Ascending aorta (tissue), 2 donors: ENCODE results near the gene NABP2. TPM values are rescaled to one million over a fixed set of nuclear protein-coding genes. Genes with fewer than 3 reads are reported as not detected.
A peak's percentile ranks its signal among the peaks of the same experiment; 100 is the strongest.

Source experiments
- DNase-seq, 2 donors: peaks; one replicate each; pipeline ENCODE4 v3.0.0-alpha.2; 2019; ENCODE audit warnings: low spot score in 2 of 2
- H3K27ac ChIP-seq, 2 donors: fragments of 200-600 bp; sonication (generic); one replicate each; pipeline ENCODE4 v1.5.1; 2016 to 2017; ENCODE audit warnings: mild to moderate bottlenecking in 1 of 2
- H3K27me3 ChIP-seq: fragments of 200-600 bp; sonication (generic); one replicate; pipeline ENCODE4 v1.5.1; 2017
- H3K36me3 ChIP-seq, 2 donors: fragments of 200-600 bp; sonication (generic); one replicate each; pipeline ENCODE4 v1.5.1; 2016
- H3K4me1 ChIP-seq, 2 donors: fragments of 200-600 bp; sonication (generic); one replicate each; pipeline ENCODE4 v1.5.1; 2016 to 2017; ENCODE audit warnings: mild to moderate bottlenecking in 1 of 2
- H3K4me3 ChIP-seq, 2 donors: fragments of 200-600 bp; sonication (generic); one replicate each; pipeline ENCODE4 v1.5.1; 2016 to 2017; ENCODE audit warnings: mild to moderate bottlenecking in 1 of 2
- H3K9me3 ChIP-seq, 2 donors: fragments of 200-600 bp; sonication (generic); one replicate each; pipeline ENCODE4 v1.5.1; 2016
- CTCF ChIP-seq, 3 experiments: fragments of 200-600 bp in 2 of 3; fragments of 450-650 bp in 1 of 3; sonication (generic) in 2 of 3; IDR thresholded peaks; one replicate each; pipeline ENCODE4 v1.5.1; 2016 to 2019; ENCODE audit warnings: antibody characterized with exemption in 3 of 3, mild to moderate bottlenecking in 1 of 3, moderate library complexity in 1 of 3
- intact Hi-C: fragments of 100-400 bp; cut with DNase I; formaldehyde crosslinking; loops from one replicate; pipeline ENCODE4 v1.15.1; 2023
- total RNA-seq: library from RNA; depleted of rRNA; stranded (reverse); fragments of >200 nt; gene quantifications from one replicate; pipeline ENCODE4 v1.1.0, GENCODE V29; 2016

Gene NABP2
- 2.8 TPM for total RNA-seq

GRCh38 chr12:56224102-56224701 lies at the start of gene NABP2:
Gene NABP2 (plus strand): TSS chr12:56224342. CDS start chr12:56224857, 515 bp downstream.
- peaks cover 0 to 20% of the 10 kb centered on the region in 2 donors for H3K36me3 ChIP-seq
- peak; percentile 93 to 99 for DNase-seq
- intact Hi-C loops: loop anchor here (1.0 kb wide), 5 partner anchors 31 to 105 kb away; partner anchors contain the start of genes ANKRD52, CS and SMARCC2

GRCh38 chr12:56178347-56178746 lies 45.8 kb upstream of the NABP2 start:
- DNase-seq: no peak
- no peaks in the 10 kb centered on the region for H3K4me1 ChIP-seq
- H3K27me3 ChIP-seq: no peaks in the 10 kb centered on the region
- peaks cover 95 to 96% of the 10 kb centered on the region in 2 donors for H3K36me3 ChIP-seq
- no peak overlapping the region for H3K4me3 ChIP-seq
- no peak for TF ChIP-seq CTCF (IDR thresholded peaks at IDR 0.05)
- intact Hi-C loops: no loop called here
- H3K9me3 ChIP-seq: no peaks in the 10 kb centered on the region
- H3K27ac ChIP-seq: no peak overlapping the region

More at GRCh38 chr12:56224102-56224701, at the start of gene NABP2:
- peak within 1 kb of the TSS; percentile 98 to 100 for H3K27ac ChIP-seq
- no peaks in the 10 kb centered on the region for H3K27me3 ChIP-seq
- H3K4me1 ChIP-seq: peaks cover 16 to 36% of the 10 kb centered on the region in 2 donors
- TF ChIP-seq CTCF (IDR thresholded peaks at IDR 0.05): peak; percentile 82 to 96 (median 87)
- no peaks in the 10 kb centered on the region for H3K9me3 ChIP-seq
- peak within 1 kb of the TSS; percentile 69 to 78 for H3K4me3 ChIP-seq

- peak overlapping the region in 1 of 2 donors; percentile 15 for H3K27ac ChIP-seq
- peak overlapping the region in 1 of 2 donors; percentile 91 for H3K4me3 ChIP-seq
- H3K27me3 ChIP-seq: no peaks in the 10 kb centered on the region
- intact Hi-C loops: no loop called here
- H3K4me1 ChIP-seq: peaks cover 3 to 6% of the 10 kb centered on the region in 2 donors
- no peaks in the 10 kb centered on the region for H3K9me3 ChIP-seq
- DNase-seq: no peak
- no peak for TF ChIP-seq CTCF (IDR thresholded peaks at IDR 0.05)
- peaks cover 39 to 47% of the 10 kb centered on the region in 2 donors for H3K36me3 ChIP-seq
Measured at GRCh38 chr12:56186957-56187356, 37.2 kb upstream of the NABP2 start.

GRCh38 chr12:56188131-56188777 lies 35.9 kb upstream of the NABP2 start:
- Histone ChIP-seq H3K36me3 (peaks cover 26 to 34% of the 10 kb centered on the region in 2 donors), H3K4me3 (peak overlapping the region; percentile 68 to 91), H3K9me3 (no peaks in the 10 kb centered on the region), H3K4me1 (peaks cover 3 to 6% of the 10 kb centered on the region in 2 donors), H3K27me3 (no peaks in the 10 kb centered on the region), H3K27ac (peak overlapping the region; percentile 85 to 97)
- intact Hi-C loops: loop anchor here (2.0 kb wide), 2 partner anchors 29 to 71 kb away; partner anchors contain the start of genes ANKRD52 and MYL6
- DNase-seq: no peak
- TF ChIP-seq CTCF (IDR thresholded peaks at IDR 0.05): no peak

GRCh38 chr12:56188778-56189098 lies 35.4 kb upstream of the NABP2 start:
- Histone ChIP-seq H3K9me3 (no peaks in the 10 kb centered on the region), H3K27me3 (no peaks in the 10 kb centered on the region), H3K4me1 (peaks cover 3 to 6% of the 10 kb centered on the region in 2 donors), H3K4me3 (peak overlapping the region; percentile 68 to 91), H3K27ac (peak overlapping the region; percentile 85 to 97), H3K36me3 (peaks cover 22 to 29% of the 10 kb centered on the region in 2 donors)
- no peak for TF ChIP-seq CTCF (IDR thresholded peaks at IDR 0.05)
- intact Hi-C loops: loop anchor here (1.0 to 2.0 kb wide), 5 partner anchors 30 to 70 kb away; partner anchors contain the start of genes ANKRD52, MYL6 and NABP2
- peak in 1 of 2 donors; percentile 69 for DNase-seq
